ENCODE results near the gene HCFC1R1.

DNA sequence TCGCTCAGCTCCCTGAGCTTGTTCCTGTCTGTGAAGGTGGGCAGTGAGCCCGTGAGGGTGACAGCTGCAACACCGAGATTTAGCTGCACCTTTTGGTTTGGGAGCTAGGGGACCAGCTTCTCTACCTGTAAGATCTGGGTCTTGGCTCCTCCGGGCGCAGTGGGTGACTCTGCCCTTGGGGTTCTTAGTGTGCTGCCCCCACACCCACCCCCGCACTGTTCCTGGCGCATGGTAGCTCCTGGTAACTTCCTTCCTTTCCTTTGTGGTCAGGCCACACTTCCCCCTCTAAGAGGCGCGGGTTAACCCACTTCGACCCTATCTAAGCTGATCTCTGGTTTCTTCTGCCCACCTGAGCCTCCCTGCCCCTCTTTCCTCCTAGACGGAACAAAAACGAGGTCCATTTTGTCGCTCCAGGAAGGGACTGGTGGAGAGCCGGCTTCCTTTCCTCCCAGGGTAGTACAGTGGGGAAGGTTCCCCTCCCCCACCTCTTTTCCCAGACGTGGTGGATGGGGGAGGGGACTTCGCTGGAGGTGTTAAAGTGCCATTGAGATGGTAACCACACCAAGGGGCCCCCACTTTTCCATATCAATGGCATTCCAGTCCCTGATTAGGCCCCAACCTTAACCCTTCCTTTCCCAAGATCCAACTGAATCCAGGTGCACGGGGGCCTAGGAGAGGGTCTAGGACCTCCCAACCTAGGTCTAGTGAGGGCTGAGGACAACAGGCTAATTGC, 15.6 kb downstream of the HCFC1R1 start:
- no peak for TF ChIP-seq EZH2 (IDR thresholded peaks at IDR 0.05; ENCODE audit: low read depth, unreplicated experiment)
- TF ChIP-seq, protein P1, sequence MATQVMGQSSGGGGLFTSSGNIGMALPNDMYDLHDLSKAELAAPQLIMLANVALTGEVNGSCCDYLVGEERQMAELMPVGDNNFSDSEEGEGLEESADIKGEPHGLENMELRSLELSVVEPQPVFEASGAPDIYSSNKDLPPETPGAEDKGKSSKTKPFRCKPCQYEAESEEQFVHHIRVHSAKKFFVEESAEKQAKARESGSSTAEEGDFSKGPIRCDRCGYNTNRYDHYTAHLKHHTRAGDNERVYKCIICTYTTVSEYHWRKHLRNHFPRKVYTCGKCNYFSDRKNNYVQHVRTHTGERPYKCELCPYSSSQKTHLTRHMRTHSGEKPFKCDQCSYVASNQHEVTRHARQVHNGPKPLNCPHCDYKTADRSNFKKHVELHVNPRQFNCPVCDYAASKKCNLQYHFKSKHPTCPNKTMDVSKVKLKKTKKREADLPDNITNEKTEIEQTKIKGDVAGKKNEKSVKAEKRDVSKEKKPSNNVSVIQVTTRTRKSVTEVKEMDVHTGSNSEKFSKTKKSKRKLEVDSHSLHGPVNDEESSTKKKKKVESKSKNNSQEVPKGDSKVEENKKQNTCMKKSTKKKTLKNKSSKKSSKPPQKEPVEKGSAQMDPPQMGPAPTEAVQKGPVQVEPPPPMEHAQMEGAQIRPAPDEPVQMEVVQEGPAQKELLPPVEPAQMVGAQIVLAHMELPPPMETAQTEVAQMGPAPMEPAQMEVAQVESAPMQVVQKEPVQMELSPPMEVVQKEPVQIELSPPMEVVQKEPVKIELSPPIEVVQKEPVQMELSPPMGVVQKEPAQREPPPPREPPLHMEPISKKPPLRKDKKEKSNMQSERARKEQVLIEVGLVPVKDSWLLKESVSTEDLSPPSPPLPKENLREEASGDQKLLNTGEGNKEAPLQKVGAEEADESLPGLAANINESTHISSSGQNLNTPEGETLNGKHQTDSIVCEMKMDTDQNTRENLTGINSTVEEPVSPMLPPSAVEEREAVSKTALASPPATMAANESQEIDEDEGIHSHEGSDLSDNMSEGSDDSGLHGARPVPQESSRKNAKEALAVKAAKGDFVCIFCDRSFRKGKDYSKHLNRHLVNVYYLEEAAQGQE (IDR thresholded peaks at IDR 0.05; ENCODE audit: unreplicated experiment) = peak; percentile 36

Measured in GM23338 (cell line).